Measurements from ENCODE around the gene MYOG. TPM values are rescaled to one million over a fixed set of nuclear protein-coding genes. Genes with fewer than 3 reads are reported as not detected.

Gene MYOG
- total RNA-seq, 1 experiment from 2014 or later: not detected

DNA sequence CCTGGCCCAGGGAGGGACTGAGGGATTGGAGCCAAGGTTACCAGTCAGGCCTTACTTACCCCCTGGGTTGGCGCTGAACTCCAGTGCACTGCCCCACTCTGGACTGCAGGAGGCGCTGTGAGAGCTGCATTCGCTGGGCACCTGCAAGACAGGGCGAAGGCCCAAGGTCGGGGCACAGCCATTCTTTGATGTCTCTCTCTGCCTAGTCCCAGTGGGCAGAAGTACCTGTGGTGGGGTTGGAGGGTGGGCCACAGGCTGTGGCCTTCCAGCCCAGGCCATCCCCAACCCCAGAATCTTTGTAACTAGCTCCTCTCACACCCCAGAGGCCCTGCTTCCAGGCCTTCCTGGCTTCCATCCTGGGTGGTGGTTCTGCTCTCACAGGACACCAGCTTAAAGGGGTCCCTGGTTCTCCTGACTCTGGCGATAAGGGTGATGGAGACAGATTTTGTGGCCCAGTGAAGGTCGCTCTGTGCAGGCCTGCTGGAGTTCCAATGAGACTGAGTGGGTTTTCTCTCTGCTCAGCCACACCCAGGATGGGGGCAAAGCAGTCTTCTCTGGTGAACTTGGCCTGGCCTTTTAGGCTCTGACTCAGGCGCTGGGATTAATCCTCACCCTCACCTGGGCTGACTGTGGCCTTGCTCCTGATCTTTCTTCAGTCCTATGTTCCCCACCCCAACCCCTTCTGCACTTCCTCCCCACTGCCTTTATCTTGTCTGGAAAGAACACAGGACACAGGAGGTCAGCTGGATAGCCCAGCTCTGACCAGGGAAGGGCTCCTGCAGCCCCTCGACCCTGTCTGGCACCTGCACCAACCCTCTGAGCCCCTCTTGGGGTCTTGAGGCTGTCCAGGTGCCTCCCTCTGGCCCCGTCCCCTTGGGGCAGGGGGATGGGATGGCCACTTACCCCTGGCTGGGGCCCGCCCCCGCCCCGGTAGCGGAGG is 954 bp downstream of the MYOG start:
- Histone ChIP-seq H3K9ac (ENCODE audit: low read length) (no peak overlapping the region), H3F3A (ENCODE audit: low read length, unreplicated experiment) (no peaks in the 10 kb centered on the region), H3K9me2 (replicated peaks; ENCODE audit: low read length) (no peaks in the 10 kb centered on the region), H3K4me2 (ENCODE audit: low read length) (no peak overlapping the region), H3K27me3 (ENCODE audit: low read length) (peaks cover 37% of the 10 kb centered on the region), H3K36me3 (ENCODE audit: low read depth, low read length) (no peaks in the 10 kb centered on the region), H2AFZ (ENCODE audit: low read length) (no peak overlapping the region), H3K4me1 (ENCODE audit: insufficient read depth, low read length) (no peaks in the 10 kb centered on the region), H3K79me2 (ENCODE audit: low read length) (no peaks in the 10 kb centered on the region), H3K27ac (ENCODE audit: low read length) (no peak overlapping the region), H4K20me1 (ENCODE audit: low read length) (no peaks in the 10 kb centered on the region), H3K4me3 (ENCODE audit: low read length) (no peak overlapping the region), H3K9me3 (ENCODE audit: low read length) (no peaks in the 10 kb centered on the region)
- ChIA-PET POLR2A (ENCODE audit: unreplicated experiment) (no interaction called here), CTCF (no interaction called here)
- TF ChIP-seq EZH2 (IDR thresholded peaks at IDR 0.05; ENCODE audit: low read length, unreplicated experiment) (no peak), EZH2phosphoT487 (IDR thresholded peaks at IDR 0.05; ENCODE audit: borderline replicate concordance, low read length) (no peak)
- TF ChIP-seq, protein P1, sequence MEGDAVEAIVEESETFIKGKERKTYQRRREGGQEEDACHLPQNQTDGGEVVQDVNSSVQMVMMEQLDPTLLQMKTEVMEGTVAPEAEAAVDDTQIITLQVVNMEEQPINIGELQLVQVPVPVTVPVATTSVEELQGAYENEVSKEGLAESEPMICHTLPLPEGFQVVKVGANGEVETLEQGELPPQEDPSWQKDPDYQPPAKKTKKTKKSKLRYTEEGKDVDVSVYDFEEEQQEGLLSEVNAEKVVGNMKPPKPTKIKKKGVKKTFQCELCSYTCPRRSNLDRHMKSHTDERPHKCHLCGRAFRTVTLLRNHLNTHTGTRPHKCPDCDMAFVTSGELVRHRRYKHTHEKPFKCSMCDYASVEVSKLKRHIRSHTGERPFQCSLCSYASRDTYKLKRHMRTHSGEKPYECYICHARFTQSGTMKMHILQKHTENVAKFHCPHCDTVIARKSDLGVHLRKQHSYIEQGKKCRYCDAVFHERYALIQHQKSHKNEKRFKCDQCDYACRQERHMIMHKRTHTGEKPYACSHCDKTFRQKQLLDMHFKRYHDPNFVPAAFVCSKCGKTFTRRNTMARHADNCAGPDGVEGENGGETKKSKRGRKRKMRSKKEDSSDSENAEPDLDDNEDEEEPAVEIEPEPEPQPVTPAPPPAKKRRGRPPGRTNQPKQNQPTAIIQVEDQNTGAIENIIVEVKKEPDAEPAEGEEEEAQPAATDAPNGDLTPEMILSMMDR (conservative IDR thresholded peaks at IDR 0.05; ENCODE audit: low read depth, low read length): peak; percentile 78
- DNase-seq (peak; percentile 42), ATAC-seq (peak; percentile 26; the same call in 1 of the 2 replicates)
- BruUV-seq (replicated peaks): no TSS peak
- intact Hi-C loops (cut with micrococcal nuclease): no loop called here

DNA sequence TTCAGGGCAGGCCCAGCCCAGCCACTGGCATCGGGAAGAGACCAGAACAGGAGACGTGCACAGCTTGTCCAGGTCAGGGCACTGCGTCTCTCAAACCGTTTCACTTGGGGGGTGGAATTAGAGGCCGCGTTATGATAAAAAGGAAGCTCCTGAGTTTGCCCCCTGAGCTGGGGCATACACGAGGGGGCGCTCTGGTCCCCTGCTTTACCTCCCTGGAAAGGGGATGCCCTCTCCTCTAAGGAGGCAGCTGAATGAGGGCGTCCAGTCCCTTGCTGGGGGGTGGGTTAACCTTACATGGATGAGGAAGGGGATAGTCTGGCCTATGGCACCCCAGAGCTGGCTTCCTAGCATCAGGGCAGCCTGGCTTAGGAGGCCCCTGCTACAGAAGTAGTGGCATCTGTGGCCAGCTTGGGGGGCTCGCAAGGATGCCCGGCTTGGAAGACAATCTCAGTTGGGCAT is 2.3 kb downstream of the MYOG start:
- no peaks in the 10 kb centered on the region for H3K9me3 ChIP-seq (ENCODE audit: low read length)
- H3K36me3 ChIP-seq (ENCODE audit: low read depth, low read length): no peaks in the 10 kb centered on the region
- no peak overlapping the region for H3K27ac ChIP-seq (ENCODE audit: low read length)
- H3K4me3 ChIP-seq (ENCODE audit: low read length): no peak overlapping the region
- H3K9me2 ChIP-seq (replicated peaks; ENCODE audit: low read length): no peaks in the 10 kb centered on the region
- ATAC-seq: no peak
- BruUV-seq (replicated peaks): no TSS peak
- no peaks in the 10 kb centered on the region for H3F3A ChIP-seq (ENCODE audit: low read length, unreplicated experiment)
- intact Hi-C loops (cut with micrococcal nuclease): no loop called here
- no peaks in the 10 kb centered on the region for H3K4me1 ChIP-seq (ENCODE audit: insufficient read depth, low read length)
- ChIA-PET CTCF (no interaction called here), POLR2A (ENCODE audit: unreplicated experiment) (no interaction called here)
- no peak for TF ChIP-seq EZH2phosphoT487 (IDR thresholded peaks at IDR 0.05; ENCODE audit: borderline replicate concordance, low read length)
- TF ChIP-seq, protein P1 (conservative IDR thresholded peaks at IDR 0.05; ENCODE audit: low read depth, low read length): peak; percentile 41
- TF ChIP-seq EZH2 (IDR thresholded peaks at IDR 0.05; ENCODE audit: low read length, unreplicated experiment): no peak
- no peaks in the 10 kb centered on the region for H3K79me2 ChIP-seq (ENCODE audit: low read length)
- DNase-seq: no peak
- H3K4me2 ChIP-seq (ENCODE audit: low read length): no peak overlapping the region
- H3K9ac ChIP-seq (ENCODE audit: low read length): no peak overlapping the region
- H3K27me3 ChIP-seq (ENCODE audit: low read length): peaks cover 29% of the 10 kb centered on the region
- H2AFZ ChIP-seq (ENCODE audit: low read length): no peak overlapping the region
- no peaks in the 10 kb centered on the region for H4K20me1 ChIP-seq (ENCODE audit: low read length)
